ENCODE results near the gene HSPA4. TPM values are rescaled to one million over a fixed set of nuclear protein-coding genes. Genes with fewer than 3 reads are reported as not detected.
A peak's percentile ranks its signal among the peaks of the same experiment; 100 is the strongest.
"Not testable (repeated sequence)": the region's sequence is repeated elsewhere in the genome, so short reads cannot be mapped to it uniquely, and the experiment has no call there.

Gene HSPA4
- total and polyA plus RNA-seq, 4 donors: 33.0 to 102 (median 62.5) TPM

- ATAC-seq (ENCODE audit: insufficient read depth, low FRiP score): no peak
These were observed 78.7 kb downstream of the HSPA4 start for GRCh38 chr5:133130387-133131118.

GRCh38 chr5:133132717-133133116 lies 80.9 kb downstream of the HSPA4 start:
- ATAC-seq (ENCODE audit: insufficient read depth, low FRiP score) (no peak), DNase-seq (no peak)
- no peaks in the 10 kb centered on the region for H3K36me3 ChIP-seq (ENCODE audit: control insufficient read depth in 4 of 4, insufficient read depth in 4 of 4, low read length in 4 of 4)
- peaks cover 0 to 8% (median 0%) of the 10 kb centered on the region in 5 donors for H3K4me1 ChIP-seq (ENCODE audit: control insufficient read depth in 5 of 5, insufficient read depth in 5 of 5, low read length in 5 of 5)
- WGBS, 2 donors: 73 to 92% methylated on average over 2 of the region's 2 CpGs
- no peaks in the 10 kb centered on the region for H3K9me3 ChIP-seq (ENCODE audit: control insufficient read depth in 4 of 4, insufficient read depth in 3 of 4, low read length in 3 of 4)
- H3K27me3 ChIP-seq (ENCODE audit: control insufficient read depth in 3 of 3, insufficient read depth in 3 of 3, low read length in 2 of 3): peaks cover 0 to 5% (median 0%) of the 10 kb centered on the region in 3 donors
- no peak overlapping the region for H3K9ac ChIP-seq (ENCODE audit: insufficient read depth in 1 of 2, low read length in 2 of 2)
- TF ChIP-seq CTCF (IDR thresholded peaks at IDR 0.05; ENCODE audit: control extremely low read depth, extremely low read depth): no peak
- no peak overlapping the region for H3K4me3 ChIP-seq
- no peak overlapping the region for H3K27ac ChIP-seq (ENCODE audit: low read depth in 1 of 2, low read length in 1 of 2)

More at GRCh38 chr5:133130387-133131118, 78.7 kb downstream of the HSPA4 start:
- Histone ChIP-seq H3K27me3 (ENCODE audit: control insufficient read depth in 3 of 3, insufficient read depth in 3 of 3, low read length in 2 of 3) (peaks cover 0 to 5% (median 0%) of the 10 kb centered on the region in 3 donors), H3K36me3 (ENCODE audit: control insufficient read depth in 4 of 4, insufficient read depth in 4 of 4, low read length in 4 of 4) (no peaks in the 10 kb centered on the region), H3K9me3 (ENCODE audit: control insufficient read depth in 4 of 4, insufficient read depth in 3 of 4, low read length in 3 of 4) (no peaks in the 10 kb centered on the region), H3K4me1 (ENCODE audit: control insufficient read depth in 5 of 5, insufficient read depth in 5 of 5, low read length in 5 of 5) (peaks cover 0 to 8% (median 0%) of the 10 kb centered on the region in 5 donors), H3K4me3 (no peak overlapping the region), H3K9ac (ENCODE audit: insufficient read depth in 1 of 2, low read length in 2 of 2) (no peak overlapping the region), H3K27ac (ENCODE audit: low read depth in 1 of 2, low read length in 1 of 2) (no peak overlapping the region)
- no peak for TF ChIP-seq CTCF (IDR thresholded peaks at IDR 0.05; ENCODE audit: control extremely low read depth, extremely low read depth)
- peak in 1 of 3 donors; percentile 64 for DNase-seq
- 50 to 60% methylated on average over 8 of the region's 8 CpGs for WGBS, 2 donors

- DNase-seq; ATAC-seq (ENCODE audit: insufficient read depth, low FRiP score): not testable (repeated sequence)
- WGBS, 2 donors: 92 to 100% methylated on average over 3 of the region's 5 CpGs
These were observed 81.4 kb downstream of the HSPA4 start for GRCh38 chr5:133133241-133133640.

GRCh38 chr5:133136890-133137289 lies 85.1 kb downstream of the HSPA4 start:
- H3K4me3 ChIP-seq; DNase-seq; H3K27me3 ChIP-seq (ENCODE audit: control insufficient read depth in 3 of 3, insufficient read depth in 3 of 3, low read length in 2 of 3); H3K27ac ChIP-seq (ENCODE audit: low read depth in 1 of 2, low read length in 1 of 2); H3K9me3 ChIP-seq (ENCODE audit: control insufficient read depth in 4 of 4, insufficient read depth in 3 of 4, low read length in 3 of 4); H3K4me1 ChIP-seq (ENCODE audit: control insufficient read depth in 5 of 5, insufficient read depth in 5 of 5, low read length in 5 of 5); H3K9ac ChIP-seq (ENCODE audit: insufficient read depth in 1 of 2, low read length in 2 of 2); ATAC-seq (ENCODE audit: insufficient read depth, low FRiP score); H3K36me3 ChIP-seq (ENCODE audit: control insufficient read depth in 4 of 4, insufficient read depth in 4 of 4, low read length in 4 of 4): not testable (repeated sequence)
- 79 to 88% methylated on average over 1 to 2 of the region's 2 CpGs for WGBS, 2 donors

More at GRCh38 chr5:133133241-133133640, 81.4 kb downstream of the HSPA4 start:
- H3K27ac ChIP-seq (ENCODE audit: low read depth in 1 of 2, low read length in 1 of 2); H3K9ac ChIP-seq (ENCODE audit: insufficient read depth in 1 of 2, low read length in 2 of 2); H3K4me3 ChIP-seq; H3K27me3 ChIP-seq (ENCODE audit: control insufficient read depth in 3 of 3, insufficient read depth in 3 of 3, low read length in 2 of 3); H3K36me3 ChIP-seq (ENCODE audit: control insufficient read depth in 4 of 4, insufficient read depth in 4 of 4, low read length in 4 of 4); H3K9me3 ChIP-seq (ENCODE audit: control insufficient read depth in 4 of 4, insufficient read depth in 3 of 4, low read length in 3 of 4); H3K4me1 ChIP-seq (ENCODE audit: control insufficient read depth in 5 of 5, insufficient read depth in 5 of 5, low read length in 5 of 5): not testable (repeated sequence)

All from lung (tissue), 12 donors.